ENCODE results near the gene STAT5B.

GRCh38 chr17:42214156-42214555 lies 62.0 kb downstream of the STAT5B start:
- no peak for TF ChIP-seq POLR2A (IDR thresholded peaks at IDR 0.05)
- TF ChIP-seq CTCF (IDR thresholded peaks at IDR 0.05) = no peak

Measured in suprapubic skin (tissue), 3 donors.